A673 (cell line): ENCODE measurements around the gene CDK14. TPM values are rescaled to one million over a fixed set of nuclear protein-coding genes. Genes with fewer than 3 reads are reported as not detected.

Source experiments
- BruUV-seq: library from RNA; stranded (reverse); fragments of 400-500 nt; replicated peaks from 2 replicates; lab custom pipeline; 2021; lab: Mats Ljungman, UMichigan
- CTCF ChIA-PET: fragments of 300-600 bp; sonication (Branson Sonifier 250); formaldehyde crosslinking; loops from one replicate; lab custom pipeline; 2022; ENCODE audit warnings: antibody characterized with exemption; lab: Charles Lee
- POLR2A ChIA-PET: fragments of 300-600 bp; sonication (Branson Sonifier 250); formaldehyde crosslinking; loops from one replicate; lab custom pipeline; 2022; ENCODE audit warnings: antibody characterized with exemption; ENCODE audit not compliant: low non-redundant PET; lab: Charles Lee
- DNase-seq: peaks from one replicate; pipeline ENCODE4 v3.0.0-alpha.2; 2015; ENCODE audit warnings: low spot score
- H3K27ac ChIP-seq: fragments of 200-600 bp; sonication (generic); 2 replicates; pipeline ENCODE4 v1.5.1; 2016; ENCODE audit warnings: mixed run types, low read depth, mild to moderate bottlenecking, mixed read lengths, antibody characterized with exemption, low read length; ENCODE audit not compliant: poor library complexity, severe bottlenecking
- H3K27me3 ChIP-seq: fragments of 200-600 bp; sonication (generic); replicated peaks from 2 replicates; pipeline ENCODE4 v1.6.1; 2017; ENCODE audit warnings: mixed run types, low read depth, mild to moderate bottlenecking, mixed read lengths, antibody characterized with exemption, low read length; ENCODE audit not compliant: insufficient read depth, poor library complexity
- H3K36me3 ChIP-seq: fragments of 200-600 bp; sonication (generic); 2 replicates; pipeline ENCODE4 v1.6.1; 2016; ENCODE audit warnings: mixed run types, mild to moderate bottlenecking, mixed read lengths, antibody characterized with exemption, low read length; ENCODE audit not compliant: insufficient read depth, poor library complexity, severe bottlenecking
- H3K4me1 ChIP-seq: fragments of 200-600 bp; sonication (generic); 2 replicates; pipeline ENCODE4 v1.6.1; 2017; ENCODE audit warnings: mixed run types, mild to moderate bottlenecking, mixed read lengths, antibody characterized with exemption, low read length; ENCODE audit not compliant: insufficient read depth, poor library complexity, severe bottlenecking
- H3K4me3 ChIP-seq: fragments of 200-600 bp; sonication (generic); 2 replicates; pipeline ENCODE4 v1.5.1; 2016; ENCODE audit warnings: low read depth, mixed run types, mild to moderate bottlenecking, mixed read lengths, low read length; ENCODE audit not compliant: poor library complexity, severe bottlenecking
- H3K9me3 ChIP-seq: fragments of 200-600 bp; sonication (generic); 2 replicates; pipeline ENCODE4 v1.6.1; 2016; ENCODE audit warnings: mixed run types, low read depth, mild to moderate bottlenecking, mixed read lengths, antibody characterized with exemption, low read length; ENCODE audit not compliant: poor library complexity, severe bottlenecking
- CTCF ChIP-seq: fragments of 300-800, 200-600 bp; sonication (generic); conservative IDR thresholded peaks from 2 replicates; pipeline ENCODE4 v1.5.1; 2017; ENCODE audit warnings: low read depth, mild to moderate bottlenecking, antibody characterized with exemption, low read length, moderate library complexity, mixed read lengths
- EZH2 ChIP-seq: fragments of 200-600 bp; sonication (generic); IDR thresholded peaks from 2 replicates; pipeline ENCODE4 v1.6.1; 2017; ENCODE audit warnings: borderline replicate concordance, low read depth, mild to moderate bottlenecking, mixed read lengths, antibody characterized with exemption, low read length; ENCODE audit not compliant: poor library complexity, severe bottlenecking
- intact Hi-C: fragments of 100-400 bp; cut with micrococcal nuclease; formaldehyde crosslinking; loops from one replicate; pipeline ENCODE4 v1.10.0; 2022; ENCODE audit not compliant: unreplicated experiment
- total RNA-seq: library from RNA; stranded (reverse); gene quantifications from 2 replicates; pipeline ENCODE4 v1.2.3, GENCODE V29; 2021

Gene CDK14
- total RNA-seq, 1 experiment from 2014 or later = 128 TPM

- ChIA-PET POLR2A (no interaction called here), CTCF (no interaction called here)
- DNase-seq = peak; percentile 86
- no peaks in the 10 kb centered on the region for H3K9me3 ChIP-seq
- peak overlapping the region; percentile 20 for H3K27ac ChIP-seq
- H3K4me3 ChIP-seq = no peak overlapping the region
- no TSS peak for BruUV-seq
- peaks cover 3% of the 10 kb centered on the region for H3K36me3 ChIP-seq
- H3K4me1 ChIP-seq = peaks cover 11% of the 10 kb centered on the region
- TF ChIP-seq EZH2 (no peak), CTCF (no peak)
- H3K27me3 ChIP-seq = no peaks in the 10 kb centered on the region
- intact Hi-C loops = no loop called here
These were observed 283.8 kb downstream of the CDK14 start for GRCh38 chr7:90879924-90880323.

GRCh38 chr7:90886416-90886815, 290.3 kb downstream of the CDK14 start:
- Histone ChIP-seq H3K4me1 (peaks cover 28% of the 10 kb centered on the region), H3K4me3 (no peak overlapping the region), H3K27ac (no peak overlapping the region), H3K36me3 (no peaks in the 10 kb centered on the region), H3K27me3 (no peaks in the 10 kb centered on the region), H3K9me3 (no peaks in the 10 kb centered on the region)
- TF ChIP-seq EZH2 (no peak), CTCF (no peak)
- no peak for DNase-seq
- intact Hi-C loops = no loop called here
- BruUV-seq = no TSS peak
- ChIA-PET CTCF (no interaction called here), POLR2A (no interaction called here)

GRCh38 chr7:90889210-90889609, 293.1 kb downstream of the CDK14 start:
- Histone ChIP-seq H3K9me3 (no peaks in the 10 kb centered on the region), H3K4me1 (peaks cover 28% of the 10 kb centered on the region), H3K27ac (no peak overlapping the region), H3K27me3 (no peaks in the 10 kb centered on the region), H3K4me3 (no peak overlapping the region), H3K36me3 (no peaks in the 10 kb centered on the region)
- no peak for DNase-seq
- ChIA-PET CTCF (no interaction called here), POLR2A (no interaction called here)
- BruUV-seq = no TSS peak
- intact Hi-C loops = no loop called here
- no peak for TF ChIP-seq CTCF
- TF ChIP-seq EZH2 = no peak
